ENCODE data around the gene PLXNA4. TPM values are rescaled to one million over a fixed set of nuclear protein-coding genes. Genes with fewer than 3 reads are reported as not detected.

Gene PLXNA4
- total and polyA plus RNA-seq, 8 donors, result 1.9 to 6.6 (median 3.4) TPM

- ATAC-seq, result peak; percentile 69
- Histone ChIP-seq H3K36me3 (no peaks in the 10 kb centered on the region), H3K9me3 (no peaks in the 10 kb centered on the region), H3K27me3 (peaks cover 62 to 93% of the 10 kb centered on the region in 2 donors), H3K27ac (no peak overlapping the region), H3K4me1 (peaks cover 0 to 23% of the 10 kb centered on the region in 2 donors), H3K4me3 (peak overlapping the region; percentile 25 to 29)
- intact Hi-C loops (cut with DNase I), result loop anchor here in 1 of 2 donors (10.0 kb wide), 1 partner anchor 261 kb away; no protein-coding TSS in a partner anchor
- peak in 3 of 4 donors; percentile 43 to 73 (median 52) for DNase-seq
- no peak for TF ChIP-seq CTCF (IDR thresholded peaks at IDR 0.05)
These were observed 770 bp downstream of the PLXNA4 start for GRCh38 chr7:132575419-132575981.

GRCh38 chr7:132574223-132574622 lies 2.0 kb downstream of the PLXNA4 start:
- peaks cover 62 to 95% of the 10 kb centered on the region in 2 donors for H3K27me3 ChIP-seq
- no peaks in the 10 kb centered on the region for H3K36me3 ChIP-seq
- H3K27ac ChIP-seq, result no peak overlapping the region
- no peaks in the 10 kb centered on the region for H3K9me3 ChIP-seq
- no peak for TF ChIP-seq CTCF (IDR thresholded peaks at IDR 0.05)
- no peak for DNase-seq
- no peak for ATAC-seq
- no peak overlapping the region for H3K4me3 ChIP-seq
- intact Hi-C loops (cut with DNase I), result loop anchor here in 1 of 2 donors (10.0 kb wide), 1 partner anchor 259 kb away; no protein-coding TSS in a partner anchor
- peaks cover 0 to 23% of the 10 kb centered on the region in 2 donors for H3K4me1 ChIP-seq

GRCh38 chr7:132573251-132573955 lies 2.9 kb downstream of the PLXNA4 start:
- H3K27ac ChIP-seq, result no peak overlapping the region
- ATAC-seq, result no peak
- no peak for TF ChIP-seq CTCF (IDR thresholded peaks at IDR 0.05)
- H3K4me1 ChIP-seq, result peaks cover 0 to 23% of the 10 kb centered on the region in 2 donors
- no peak for DNase-seq
- intact Hi-C loops (cut with DNase I), result loop anchor here in 1 of 2 donors (10.0 kb wide), 1 partner anchor 259 kb away; no protein-coding TSS in a partner anchor
- no peaks in the 10 kb centered on the region for H3K9me3 ChIP-seq
- H3K4me3 ChIP-seq, result no peak overlapping the region
- H3K27me3 ChIP-seq, result peaks cover 62 to 96% of the 10 kb centered on the region in 2 donors
- H3K36me3 ChIP-seq, result no peaks in the 10 kb centered on the region

- Histone ChIP-seq H3K4me3 (no peak overlapping the region), H3K36me3 (no peaks in the 10 kb centered on the region), H3K27me3 (peaks cover 54 to 96% of the 10 kb centered on the region in 2 donors), H3K27ac (no peak overlapping the region), H3K9me3 (no peaks in the 10 kb centered on the region), H3K4me1 (peaks cover 0 to 21% of the 10 kb centered on the region in 2 donors)
- TF ChIP-seq CTCF (IDR thresholded peaks at IDR 0.05), result no peak
- intact Hi-C loops (cut with DNase I), result loop anchor here in 1 of 2 donors (10.0 kb wide), 1 partner anchor 258 kb away; no protein-coding TSS in a partner anchor
- ATAC-seq (no peak), DNase-seq (no peak)
These were observed 3.7 kb downstream of the PLXNA4 start for GRCh38 chr7:132572526-132572925.

- H3K27ac ChIP-seq, result no peak overlapping the region
- intact Hi-C loops (cut with DNase I), result loop anchor here in 1 of 2 donors (10.0 kb wide), 1 partner anchor 257 kb away; no protein-coding TSS in a partner anchor
- H3K4me3 ChIP-seq, result no peak overlapping the region
- TF ChIP-seq CTCF (IDR thresholded peaks at IDR 0.05), result no peak
- no peaks in the 10 kb centered on the region for H3K36me3 ChIP-seq
- no peaks in the 10 kb centered on the region for H3K9me3 ChIP-seq
- peaks cover 50 to 95% of the 10 kb centered on the region in 2 donors for H3K27me3 ChIP-seq
- ATAC-seq, result no peak
- no peak for DNase-seq
- peaks cover 0 to 17% of the 10 kb centered on the region in 2 donors for H3K4me1 ChIP-seq
These were observed 4.3 kb downstream of the PLXNA4 start for GRCh38 chr7:132571970-132572369.
